Endothelial cell of umbilical vein (primary cell): ENCODE results near the gene INSRR.

Source experiments
- EZH2 ChIP-seq: IDR thresholded peaks from 2 replicates; pipeline ENCODE4 v1.6.1; 2012; ENCODE audit warnings: borderline replicate concordance, low read depth, mild to moderate bottlenecking, moderate library complexity, low read length, inconsistent platforms; ENCODE audit not compliant: severe bottlenecking
- FOS ChIP-seq: IDR thresholded peaks from 2 replicates; pipeline ENCODE4 v1.6.1; 2011; ENCODE audit warnings: mild to moderate bottlenecking, low read length, moderate library complexity, borderline replicate concordance; ENCODE audit not compliant: insufficient read depth
- GATA2 ChIP-seq: IDR thresholded peaks from 2 replicates; pipeline ENCODE4 v1.7.0; 2011; ENCODE audit warnings: low read depth, mild to moderate bottlenecking, moderate library complexity, mixed read lengths, low read length; ENCODE audit not compliant: insufficient read length, insufficient read depth
- JUN ChIP-seq: IDR thresholded peaks from 2 replicates; pipeline ENCODE4 v1.6.1; 2011; ENCODE audit warnings: borderline replicate concordance, low read depth; ENCODE audit not compliant: insufficient read length, insufficient read depth
- MYC ChIP-seq: IDR thresholded peaks from one replicate; pipeline ENCODE4 v1.6.1; 2011; ENCODE audit warnings: mild to moderate bottlenecking, low read depth, low read length
- POLR2A ChIP-seq: IDR thresholded peaks from 2 replicates; pipeline ENCODE4 v1.6.1; 2012; ENCODE audit warnings: low read depth, mild to moderate bottlenecking, control low read depth, low read length
- POLR2AphosphoS5 ChIP-seq: IDR thresholded peaks from 2 replicates; pipeline ENCODE4 v1.6.1; 2012; ENCODE audit warnings: low read depth, mild to moderate bottlenecking, control low read depth, low read length, moderate library complexity; ENCODE audit not compliant: insufficient read depth
- TF ChIP-seq, protein P1 (sequence below), 2 donors: IDR thresholded peaks; 1 replicate in 1 of 2; 2 replicates in 1 of 2; pipeline ENCODE4 v1.5.1; 2011; ENCODE audit warnings: low read length in 2 of 2, mild to moderate bottlenecking in 2 of 2, moderate library complexity in 2 of 2, control low read depth in 1 of 2, inconsistent platforms in 1 of 2, low read depth in 1 of 2; ENCODE audit not compliant: insufficient read depth in 1 of 2; ENCODE audit errors: extremely low read depth in 1 of 2
- TF ChIP-seq, protein P2 (sequence below): IDR thresholded peaks from 2 replicates; pipeline ENCODE4 v1.6.1; 2011; ENCODE audit not compliant: insufficient read depth, insufficient read length

DNA sequence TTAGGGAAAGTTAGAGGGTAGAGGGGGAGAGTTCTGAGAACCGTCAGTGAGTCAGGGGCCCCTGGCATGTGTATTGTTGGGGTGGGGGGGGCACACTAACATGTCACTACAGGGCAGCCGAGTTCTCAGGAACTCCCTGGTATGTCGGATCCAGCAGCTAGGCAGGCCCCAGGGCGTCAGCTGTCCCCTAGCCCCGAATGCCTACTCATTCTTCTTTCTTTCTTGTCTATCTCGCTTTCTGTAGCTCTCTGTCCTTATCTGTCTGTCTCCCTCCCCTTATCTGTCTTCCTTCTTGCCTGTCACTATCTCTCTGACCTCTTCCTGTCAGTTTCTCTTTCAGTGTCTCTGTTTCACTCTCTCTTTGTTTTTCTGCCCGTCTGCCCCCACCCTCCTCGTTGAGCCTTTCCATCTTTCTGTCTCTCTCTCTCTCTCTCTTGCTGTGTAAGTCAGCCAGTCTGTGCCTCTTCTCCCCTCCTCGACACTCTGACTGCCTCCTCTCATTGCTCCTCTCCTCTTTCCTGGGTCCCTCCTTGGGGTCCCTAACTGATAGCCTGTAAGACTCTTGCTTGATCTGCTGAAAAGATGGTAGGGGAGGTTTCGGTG is 4.2 kb upstream of the INSRR start:
- TF ChIP-seq POLR2A (no peak), EZH2 (no peak), POLR2AphosphoS5 (no peak), GATA2 (no peak), JUN (no peak), MYC (no peak), FOS (no peak)
- TF ChIP-seq, protein P1, sequence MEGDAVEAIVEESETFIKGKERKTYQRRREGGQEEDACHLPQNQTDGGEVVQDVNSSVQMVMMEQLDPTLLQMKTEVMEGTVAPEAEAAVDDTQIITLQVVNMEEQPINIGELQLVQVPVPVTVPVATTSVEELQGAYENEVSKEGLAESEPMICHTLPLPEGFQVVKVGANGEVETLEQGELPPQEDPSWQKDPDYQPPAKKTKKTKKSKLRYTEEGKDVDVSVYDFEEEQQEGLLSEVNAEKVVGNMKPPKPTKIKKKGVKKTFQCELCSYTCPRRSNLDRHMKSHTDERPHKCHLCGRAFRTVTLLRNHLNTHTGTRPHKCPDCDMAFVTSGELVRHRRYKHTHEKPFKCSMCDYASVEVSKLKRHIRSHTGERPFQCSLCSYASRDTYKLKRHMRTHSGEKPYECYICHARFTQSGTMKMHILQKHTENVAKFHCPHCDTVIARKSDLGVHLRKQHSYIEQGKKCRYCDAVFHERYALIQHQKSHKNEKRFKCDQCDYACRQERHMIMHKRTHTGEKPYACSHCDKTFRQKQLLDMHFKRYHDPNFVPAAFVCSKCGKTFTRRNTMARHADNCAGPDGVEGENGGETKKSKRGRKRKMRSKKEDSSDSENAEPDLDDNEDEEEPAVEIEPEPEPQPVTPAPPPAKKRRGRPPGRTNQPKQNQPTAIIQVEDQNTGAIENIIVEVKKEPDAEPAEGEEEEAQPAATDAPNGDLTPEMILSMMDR (IDR thresholded peaks at IDR 0.05; ENCODE audit: extremely low read depth in 1 of 2, insufficient read depth in 1 of 2, low read depth in 1 of 2, low read length in 2 of 2): no peak
- TF ChIP-seq, protein P2, sequence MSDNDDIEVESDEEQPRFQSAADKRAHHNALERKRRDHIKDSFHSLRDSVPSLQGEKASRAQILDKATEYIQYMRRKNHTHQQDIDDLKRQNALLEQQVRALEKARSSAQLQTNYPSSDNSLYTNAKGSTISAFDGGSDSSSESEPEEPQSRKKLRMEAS: no peak
